HT1080 (cell line): ENCODE results near the gene FBXL14. TPM values are rescaled to one million over a fixed set of nuclear protein-coding genes. Genes with fewer than 3 reads are reported as not detected.
"Not testable (repeated sequence)": the region's sequence is repeated elsewhere in the genome, so short reads cannot be mapped to it uniquely, and the experiment has no call there.

Experiments used
- DNase-seq: peaks from one replicate; pipeline ENCODE4 v3.0.0-alpha.2; 2015; ENCODE audit warnings: low read depth
- total RNA-seq: library from RNA; depleted of rRNA; stranded (reverse); fragments of >200 nt; shearing (Covaris generic); gene quantifications from 2 replicates; pipeline ENCODE4 v1.2.3, GENCODE V29; 2014

The FBXL14 gene
- total RNA-seq, 1 experiment from 2014 or later = 30.2 TPM

DNA sequence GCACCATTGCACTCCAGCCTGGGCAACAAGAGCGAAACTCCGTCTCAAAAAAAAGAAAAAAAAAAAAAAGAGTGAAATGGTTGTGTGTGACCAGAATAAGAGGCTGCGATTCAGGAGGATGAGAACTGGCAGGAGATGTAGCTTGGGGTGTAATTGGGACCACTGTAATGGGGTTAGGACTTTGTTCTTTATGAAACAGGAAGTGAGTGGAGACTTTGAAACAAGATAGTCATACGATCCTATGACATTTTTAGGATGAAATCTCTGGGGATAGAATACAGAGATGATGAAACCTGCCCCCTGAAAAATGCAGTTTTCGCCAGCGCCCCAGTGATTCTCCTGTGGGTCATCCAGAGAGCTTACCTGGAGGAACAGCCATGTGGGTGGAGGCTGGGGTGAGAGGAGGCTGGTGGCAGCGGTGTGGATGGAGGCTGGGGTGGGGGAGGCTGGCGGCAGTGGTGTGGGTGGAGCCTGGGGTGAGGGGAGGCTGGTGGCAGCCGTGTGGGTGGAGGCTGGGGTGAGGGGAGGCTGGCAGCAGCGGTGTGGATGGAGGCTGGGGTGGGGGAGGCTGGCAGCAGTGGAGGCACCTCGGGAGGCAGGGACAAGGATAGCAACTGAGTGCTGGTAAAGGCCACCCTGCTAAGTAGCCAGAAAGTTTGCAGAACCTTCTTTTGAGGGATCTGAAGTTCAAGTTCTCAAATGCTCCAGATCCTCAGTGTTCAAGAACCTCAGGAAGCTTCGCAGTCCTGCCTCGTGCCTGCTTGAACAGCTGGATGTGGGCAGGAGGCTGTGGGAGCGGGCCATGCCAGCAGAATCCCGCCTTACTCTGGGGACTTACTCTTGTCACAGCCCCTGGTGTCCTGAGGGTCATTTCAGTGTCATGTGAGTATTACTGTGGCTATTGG, 20.2 kb downstream of the FBXL14 start:
- no peak for DNase-seq

DNA sequence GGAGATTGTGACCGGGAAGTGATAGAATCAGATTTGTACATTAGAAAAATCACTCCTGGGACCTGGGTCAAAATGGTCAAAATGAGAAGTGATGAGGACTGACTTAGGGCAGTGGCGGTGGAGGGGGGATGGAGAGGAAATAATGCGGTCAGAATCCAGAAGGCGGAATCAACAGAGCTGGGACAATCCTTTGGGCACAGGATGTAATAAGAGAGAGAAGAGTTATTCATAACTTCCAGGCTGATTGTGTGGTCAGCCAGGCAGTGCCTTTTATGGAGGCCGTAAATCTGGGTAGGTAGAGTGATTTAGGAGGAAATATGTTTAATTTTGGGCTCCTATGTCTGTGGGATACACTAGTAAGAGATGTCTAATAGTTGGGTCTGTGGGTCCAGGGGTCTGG, 21.6 kb downstream of the FBXL14 start:
- DNase-seq = peak; percentile 73

DNA sequence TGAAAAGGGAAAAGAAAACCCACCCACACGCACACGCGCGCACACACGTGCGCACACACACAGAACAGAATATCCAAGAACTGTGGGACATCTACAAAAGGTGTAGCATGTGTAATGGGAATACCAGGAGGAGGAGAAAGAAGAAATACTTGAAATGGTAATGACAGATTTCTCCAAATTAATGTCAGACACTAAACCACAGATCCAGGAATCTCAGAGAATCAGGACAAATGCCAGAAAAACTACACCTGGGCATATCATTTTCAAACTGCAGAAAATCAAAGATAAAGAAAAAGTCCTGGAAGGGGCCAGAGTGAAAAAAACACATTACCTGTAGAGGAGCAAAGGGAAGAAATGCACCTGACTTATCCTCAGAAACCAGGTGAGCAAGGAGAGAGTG, 26.5 kb downstream of the FBXL14 start:
- DNase-seq = no peak

DNA sequence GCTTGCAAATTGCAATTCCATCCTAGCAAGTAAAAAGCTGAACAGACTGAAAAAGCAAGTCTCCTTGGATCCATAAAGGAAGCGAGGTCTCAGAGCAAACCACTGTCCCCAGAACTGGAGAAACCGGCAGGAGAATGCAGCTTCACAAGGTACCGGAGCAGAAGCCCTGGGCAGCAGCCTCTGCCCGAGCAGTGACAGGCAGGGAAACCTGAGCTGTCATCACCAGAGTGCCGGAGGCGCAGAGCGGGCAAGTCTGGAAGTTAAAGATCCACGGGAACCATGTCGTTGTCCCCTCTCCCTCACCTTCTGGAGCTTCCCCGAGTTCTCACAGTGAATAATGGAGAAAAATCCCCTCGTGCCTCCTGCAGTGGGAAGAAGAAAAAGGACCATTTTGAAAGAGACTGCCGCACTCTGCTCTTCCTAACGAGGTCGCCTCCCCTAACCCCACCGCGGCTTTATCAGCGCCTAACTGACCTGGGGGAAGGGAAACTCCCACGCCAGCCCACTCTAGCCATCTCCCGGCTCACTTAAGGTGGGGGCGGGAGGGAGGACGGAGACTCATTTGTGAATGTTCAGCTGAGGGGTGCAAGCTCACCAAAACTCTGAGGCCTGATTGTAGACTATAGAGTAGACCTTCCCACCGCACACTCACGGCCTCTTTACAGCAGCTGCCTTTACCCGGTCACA, 27.8 kb downstream of the FBXL14 start:
- DNase-seq = no peak

DNA sequence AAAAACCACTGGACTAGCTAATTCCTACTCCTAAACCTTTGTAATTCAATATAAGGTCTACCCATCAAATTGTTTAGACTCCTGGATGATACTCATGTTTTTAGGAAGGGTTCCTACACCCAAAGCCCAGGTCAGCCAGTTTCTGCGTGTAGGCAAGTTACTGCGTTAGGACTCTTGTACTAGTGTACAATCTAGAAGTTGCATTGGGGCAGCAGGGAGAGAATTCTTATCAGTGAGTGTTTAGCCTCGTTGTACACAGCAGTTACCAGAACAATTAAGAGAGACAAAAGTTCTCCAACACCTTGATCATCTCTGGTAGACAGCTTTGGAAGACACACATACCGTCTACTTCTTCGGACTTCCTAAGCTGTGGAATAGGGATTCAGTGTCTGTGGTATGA, 29.2 kb downstream of the FBXL14 start:
- DNase-seq = no peak

DNA sequence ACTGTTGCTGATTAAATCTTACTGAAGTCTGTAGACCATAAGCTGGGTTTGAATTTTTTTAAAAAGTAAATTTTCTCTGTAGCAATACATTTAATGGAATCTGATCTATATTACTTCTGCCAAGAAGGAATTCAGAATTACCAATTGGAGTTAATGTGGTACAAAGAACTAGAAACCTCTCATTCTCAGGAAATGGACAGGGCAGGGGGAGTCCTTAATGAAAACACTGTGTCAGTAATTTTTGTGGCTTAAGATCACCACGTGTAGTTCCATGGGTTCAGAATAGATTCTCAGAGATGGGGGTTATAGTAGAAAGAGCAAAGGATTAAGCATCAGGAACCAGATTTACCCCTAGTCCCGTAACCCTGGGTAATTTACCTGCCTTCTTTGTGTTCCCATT, 30.3 kb downstream of the FBXL14 start:
- DNase-seq = no peak

DNA sequence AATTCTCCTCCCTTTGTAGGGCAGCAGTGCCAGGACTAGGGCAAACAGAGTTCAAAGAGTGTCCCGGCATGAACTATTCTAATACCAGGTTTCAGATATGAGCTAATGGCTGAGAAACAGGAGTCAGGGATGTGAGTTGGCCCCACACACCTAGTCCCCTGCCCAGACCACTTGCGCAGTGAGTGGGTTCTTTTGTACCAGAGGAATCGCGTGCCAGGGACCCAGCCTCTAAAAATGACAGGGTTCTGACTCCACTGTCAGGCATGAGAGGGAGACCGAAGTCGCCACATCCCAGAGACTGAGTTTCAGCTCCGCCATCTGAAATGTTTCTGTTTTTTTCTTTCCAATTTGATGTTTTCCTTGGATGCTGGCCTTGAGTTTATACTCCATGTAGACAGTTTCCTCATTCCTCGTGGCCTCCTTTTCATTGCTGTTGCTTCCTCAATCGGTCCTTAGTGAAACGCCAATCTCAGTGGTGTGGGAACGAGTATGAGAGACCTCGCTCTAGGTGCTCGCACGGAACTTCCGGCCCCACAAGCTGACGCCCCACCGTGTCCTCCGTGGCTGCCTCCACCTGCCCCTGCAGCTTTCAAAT, 31.5 kb downstream of the FBXL14 start:
- DNase-seq = no peak

DNA sequence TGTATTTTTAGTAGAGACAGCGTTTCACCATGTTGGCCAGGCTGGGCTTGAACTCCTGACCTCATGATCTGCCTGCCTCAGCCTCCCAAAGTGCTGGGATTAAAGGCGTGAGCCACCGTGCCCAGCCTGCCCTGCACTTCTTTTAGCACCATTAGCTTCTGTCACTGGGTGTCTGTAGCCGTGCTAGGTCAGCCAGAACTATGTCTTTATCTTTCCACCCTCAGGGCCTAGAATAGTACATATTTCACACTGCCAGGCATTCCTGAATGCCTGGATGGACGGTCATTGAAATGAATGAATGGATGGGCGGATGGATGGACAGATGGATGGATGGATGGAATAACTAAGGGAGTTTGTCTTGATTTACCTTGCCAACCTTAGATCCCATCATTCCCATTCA, 33.7 kb downstream of the FBXL14 start:
- DNase-seq = no peak

DNA sequence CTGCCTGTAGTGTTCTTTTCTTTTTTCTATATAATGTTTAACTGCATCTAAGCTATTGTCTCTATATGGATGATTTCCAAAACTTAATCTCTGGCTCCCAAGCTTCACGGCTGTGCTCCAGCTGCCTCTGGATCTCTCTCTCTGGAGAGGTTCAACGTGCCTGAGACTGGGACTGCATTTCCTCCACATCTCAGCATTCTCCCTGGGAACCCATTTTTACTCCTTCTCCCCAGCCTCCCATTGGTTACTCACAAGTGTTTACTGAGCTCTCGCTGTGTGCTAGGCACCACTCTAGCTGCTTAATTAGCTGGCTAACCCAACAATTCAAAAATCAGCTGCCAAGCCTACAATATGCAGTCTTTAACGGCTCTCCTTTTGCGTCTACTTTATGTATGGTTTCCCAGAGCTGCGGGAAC, 34.7 kb downstream of the FBXL14 start:
- no peak for DNase-seq

DNA sequence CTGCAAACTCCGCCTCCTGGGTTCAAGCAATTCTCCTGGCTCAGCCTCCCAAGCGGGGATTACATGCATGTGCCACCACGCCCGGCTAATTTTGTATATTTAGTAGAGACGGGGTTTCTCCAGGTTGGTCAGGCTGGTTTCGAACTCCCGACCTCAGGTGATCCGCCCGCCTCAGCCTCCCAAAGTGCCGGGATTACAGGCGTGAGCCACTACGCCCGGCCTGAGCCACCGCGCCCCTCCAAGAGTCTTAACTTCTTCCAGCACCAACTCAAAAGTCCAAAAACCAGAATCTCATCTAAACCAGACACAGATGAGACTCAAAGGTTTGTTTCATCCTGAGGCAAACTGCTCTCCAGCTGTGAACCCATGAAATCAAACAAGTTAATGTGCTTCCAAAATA, 36.3 kb downstream of the FBXL14 start:
- DNase-seq = not testable (repeated sequence)

DNA sequence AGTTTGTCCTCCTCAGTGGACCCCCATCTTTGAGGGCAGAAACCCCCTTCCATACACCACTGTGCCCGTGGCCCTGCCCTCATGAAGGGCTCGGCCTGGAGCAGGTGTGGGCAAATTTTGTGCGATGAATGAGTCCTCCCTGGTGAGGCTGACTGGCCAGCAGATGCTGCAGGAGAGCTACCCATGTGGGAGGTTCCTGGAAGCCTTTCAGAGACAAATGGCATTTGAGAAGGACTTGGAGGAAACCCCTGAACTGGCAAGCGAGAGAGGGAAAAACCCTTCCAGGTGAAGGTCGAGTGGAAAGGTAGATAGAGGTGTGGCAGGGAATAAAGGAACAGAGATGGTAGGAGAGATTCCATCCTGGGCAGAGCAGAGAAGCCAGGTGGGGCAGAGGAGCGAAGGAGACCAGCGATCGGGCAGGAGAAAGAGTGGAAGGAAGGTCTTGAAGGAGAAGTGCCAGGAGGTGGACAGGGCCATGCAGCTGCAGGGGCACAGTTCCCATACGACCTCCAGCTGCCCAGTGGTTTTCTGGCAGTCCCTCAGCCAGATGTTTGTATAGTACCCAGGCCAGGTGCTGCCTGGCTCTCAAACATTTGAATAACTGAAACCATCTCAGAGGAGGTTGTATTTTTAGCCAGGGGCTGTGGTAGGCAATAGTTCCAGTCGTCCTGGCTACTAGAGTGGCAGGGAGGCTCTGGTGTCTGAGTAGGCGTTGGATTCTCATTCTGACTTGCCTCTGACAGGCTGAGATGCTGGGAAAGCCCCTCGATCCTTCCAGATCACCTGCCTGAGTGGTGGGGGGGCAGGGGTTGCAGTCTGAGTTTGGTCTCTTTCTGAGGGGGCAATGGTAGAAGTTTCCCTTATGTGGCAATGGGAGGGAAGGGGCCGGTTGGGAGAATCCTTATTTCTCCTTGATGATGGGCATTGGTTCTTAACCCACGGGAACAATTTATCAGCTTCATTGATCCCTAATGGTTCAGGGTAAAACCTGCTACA, 40.1 kb downstream of the FBXL14 start:
- no peak for DNase-seq

DNA sequence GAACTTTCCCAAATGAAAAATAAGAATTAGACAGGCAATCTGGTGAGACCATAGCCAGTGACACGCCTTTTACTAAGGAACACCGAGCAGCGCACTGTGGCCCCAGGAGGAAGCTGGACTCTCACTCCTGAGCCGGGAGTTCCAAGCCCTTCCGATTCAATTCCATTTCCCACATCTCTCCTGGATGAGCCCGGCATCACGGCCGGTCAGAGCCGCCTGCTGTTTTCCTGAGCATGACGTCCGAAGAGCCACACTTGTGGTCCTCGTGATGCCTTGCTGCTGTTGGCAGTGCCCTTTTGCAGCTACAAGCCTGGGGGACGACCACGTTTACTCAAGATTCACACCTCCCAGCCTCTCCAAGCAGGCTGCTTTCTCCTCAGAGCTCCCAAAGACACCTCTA, 40.8 kb downstream of the FBXL14 start:
- no peak for DNase-seq

DNA sequence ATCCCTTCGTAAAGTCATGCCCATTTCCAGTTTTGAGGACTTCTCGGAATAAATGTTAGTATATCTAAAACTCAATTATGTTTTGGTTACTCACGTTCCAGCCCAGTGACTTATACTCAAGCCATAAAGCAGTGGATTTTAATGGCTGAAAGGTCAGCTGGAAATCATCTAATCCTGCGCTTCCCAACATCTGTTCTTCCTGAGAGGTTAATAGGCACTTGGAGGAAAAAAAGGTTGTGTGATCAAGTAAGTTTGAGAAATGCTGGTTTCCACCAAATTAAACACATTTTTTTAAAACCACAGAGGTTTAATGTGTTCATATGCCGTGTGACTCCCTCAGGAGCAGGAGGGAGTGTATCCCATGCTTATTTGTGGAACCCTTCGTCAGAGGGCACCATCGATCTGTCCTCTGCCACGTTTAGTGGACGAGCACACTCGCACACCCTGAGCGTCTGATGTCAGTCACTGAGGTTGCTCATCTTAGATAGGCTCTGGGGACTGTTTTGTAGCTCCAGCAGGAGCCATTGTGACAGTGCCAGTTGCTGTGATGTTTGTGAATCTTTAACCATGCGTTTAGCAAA, 41.4 kb downstream of the FBXL14 start:
- no peak for DNase-seq

DNA sequence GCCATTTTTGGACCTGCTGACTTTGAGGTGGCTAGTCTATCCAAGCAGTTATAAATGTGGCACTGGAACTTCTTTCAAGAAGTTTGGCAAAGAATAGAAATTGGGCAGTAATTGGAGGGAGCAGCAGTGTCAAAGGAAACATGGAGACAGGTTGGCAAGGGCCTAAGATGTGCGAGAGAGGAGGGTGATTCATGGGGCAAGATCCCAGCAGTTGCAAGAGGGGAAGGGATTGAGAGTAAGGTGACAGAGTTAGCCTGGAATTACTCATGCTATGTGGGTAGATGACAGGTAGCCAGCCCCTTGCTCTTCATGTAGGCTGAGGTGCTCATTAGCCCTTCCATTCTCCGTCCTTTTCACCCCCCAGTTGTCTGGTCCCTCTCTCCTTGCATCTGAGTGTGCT, 42.2 kb downstream of the FBXL14 start:
- DNase-seq = no peak

DNA sequence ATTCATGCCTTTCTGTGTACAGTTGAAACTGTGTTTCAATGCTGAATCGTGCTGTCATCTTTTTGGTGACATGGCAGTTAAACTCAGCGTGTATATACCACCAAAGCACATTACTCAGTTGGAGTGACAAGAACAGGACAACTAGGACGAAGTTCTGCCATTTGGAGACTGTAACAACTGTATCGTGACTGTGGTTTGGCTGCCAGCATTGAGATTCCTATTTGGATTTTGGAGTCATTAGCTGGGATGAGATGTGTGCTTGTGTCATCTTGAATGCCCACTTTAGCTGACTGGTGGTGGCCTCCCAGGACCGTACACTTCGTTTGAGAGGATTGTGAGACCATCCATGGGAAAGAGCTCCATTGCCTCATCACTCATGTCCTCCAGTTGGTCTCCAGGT, 42.9 kb downstream of the FBXL14 start:
- DNase-seq = no peak

DNA sequence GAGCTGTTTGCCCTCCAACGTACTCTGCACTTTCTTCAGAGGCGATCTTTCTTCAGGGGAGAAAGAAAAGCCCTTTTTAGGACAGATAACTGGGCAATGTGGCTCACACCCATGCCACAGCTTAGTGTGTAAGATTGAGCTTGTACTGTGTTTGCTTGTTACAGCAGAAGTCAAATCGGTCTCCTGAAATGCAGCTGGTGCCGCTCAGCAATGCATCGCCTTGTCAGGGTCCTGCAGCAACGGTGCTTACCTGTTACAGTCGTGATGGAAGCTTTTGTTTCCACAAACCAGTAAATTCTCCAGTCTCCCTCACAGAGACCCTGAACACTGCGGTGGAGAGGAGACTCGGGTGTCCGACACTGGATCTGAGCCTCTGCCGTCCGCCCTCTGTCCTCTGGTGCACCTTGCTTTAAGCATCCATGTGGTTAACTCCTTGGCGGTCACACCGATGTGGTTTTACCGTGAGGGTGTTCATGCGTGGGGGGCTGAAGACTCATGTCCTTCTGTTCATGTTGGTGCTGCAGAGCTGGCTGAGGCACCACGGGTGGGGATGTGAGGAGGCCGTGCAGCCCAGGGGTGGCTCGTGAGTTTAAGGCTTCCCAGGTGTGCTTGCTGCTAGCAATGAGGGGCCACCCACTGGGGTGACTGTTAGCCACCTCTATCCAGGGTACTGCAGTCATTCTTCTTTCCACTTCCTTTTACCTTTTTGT, 47.3 kb downstream of the FBXL14 start:
- DNase-seq = no peak

DNA sequence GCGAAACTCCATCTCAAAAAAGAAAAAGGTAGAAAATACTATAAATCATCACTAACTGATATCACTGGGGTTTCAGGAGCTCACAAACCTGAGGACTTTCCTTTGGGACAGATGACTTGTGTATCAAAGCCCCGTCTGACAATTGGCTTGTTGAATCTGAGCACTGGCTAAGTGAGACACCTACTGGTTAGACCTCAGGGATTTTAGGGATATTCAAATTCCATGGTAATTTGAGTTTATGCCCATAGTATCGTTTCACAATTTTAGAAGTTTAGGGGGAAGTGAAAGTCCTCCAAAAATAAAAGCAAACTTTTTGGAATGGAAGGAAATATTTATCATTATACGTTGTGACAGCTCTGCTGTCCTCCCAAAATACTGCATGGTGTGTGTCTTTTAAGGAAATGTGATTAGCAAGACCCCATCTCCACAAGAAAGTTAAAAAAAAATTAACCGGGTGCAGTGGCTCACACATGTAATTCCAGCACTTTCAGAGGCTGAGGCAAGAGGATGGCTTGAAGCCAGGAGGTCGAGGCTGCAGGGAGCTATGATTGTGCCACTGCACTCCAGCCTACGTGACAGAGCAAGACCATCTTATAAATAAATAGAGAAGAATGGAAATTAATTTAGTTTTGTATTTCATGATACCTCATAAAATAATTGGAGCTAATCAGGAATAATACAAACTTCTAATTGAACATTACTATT, 49.2 kb downstream of the FBXL14 start:
- no peak for DNase-seq

DNA sequence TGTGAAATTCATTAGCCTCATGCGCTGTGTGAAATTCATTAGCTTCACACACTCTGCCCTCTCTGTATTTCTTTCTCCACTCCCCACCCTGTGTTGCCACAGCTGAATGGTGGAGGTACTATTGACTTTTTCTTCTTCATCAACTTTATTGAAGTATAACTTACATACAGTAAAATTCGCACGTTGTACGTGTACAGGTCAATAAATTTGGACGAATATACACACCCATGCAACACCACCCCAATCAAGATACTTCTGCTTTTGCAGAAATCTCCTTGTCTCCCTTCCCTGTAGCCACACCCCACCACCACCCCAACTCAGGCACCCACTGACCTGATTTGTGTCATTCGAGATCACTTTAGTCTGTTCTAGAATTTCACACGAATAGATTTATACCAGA, 51.8 kb downstream of the FBXL14 start:
- DNase-seq = no peak

DNA sequence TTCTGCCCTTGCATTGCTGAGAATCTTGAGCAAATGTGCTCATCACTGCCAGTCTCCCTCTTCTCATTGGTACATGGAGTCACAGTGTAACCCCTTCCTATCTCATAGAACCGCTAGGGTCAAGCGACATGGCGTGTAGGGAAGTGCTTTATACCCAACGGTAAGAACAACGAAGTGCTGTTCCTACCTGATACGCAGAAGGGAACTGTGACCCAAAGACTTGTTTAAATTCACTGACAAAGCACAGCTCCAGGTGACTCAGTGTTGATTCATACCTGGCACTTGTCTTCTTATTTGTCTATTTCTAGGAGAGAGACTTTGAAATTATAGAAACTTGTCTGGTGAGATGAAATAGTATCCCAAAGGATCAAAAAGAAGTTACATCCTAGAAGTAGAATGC, 53.7 kb downstream of the FBXL14 start:
- peak; percentile 73 for DNase-seq

DNA sequence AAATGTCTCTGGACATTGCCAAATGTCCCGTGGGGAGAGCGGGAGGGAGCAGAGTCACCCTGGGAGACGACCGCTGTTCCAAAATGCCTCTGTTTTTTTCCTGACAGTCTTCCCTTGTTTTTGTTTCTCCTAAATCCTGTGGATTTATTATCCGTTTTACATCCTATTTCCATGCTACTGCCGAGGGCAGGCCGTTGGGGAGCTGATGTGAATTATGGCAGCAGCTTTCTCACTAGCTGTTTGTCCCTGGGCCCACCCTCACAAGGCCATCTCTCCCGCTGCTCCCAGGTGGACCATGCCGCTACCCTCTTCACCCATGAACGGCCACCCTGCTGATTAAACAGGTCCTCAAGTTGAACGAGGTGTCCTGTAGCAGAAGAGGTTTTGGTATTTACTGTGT, 55.2 kb downstream of the FBXL14 start:
- DNase-seq = no peak
